ENCODE results near the gene OR10X1. TPM values are rescaled to one million over a fixed set of nuclear protein-coding genes. Genes with fewer than 3 reads are reported as not detected.

OR10X1 gene
- total RNA-seq, 1 experiment from 2014 or later: not detected

Other genes starting within 250 kb of the OR10X1 start
- gene CD1B, start 248.4 kb downstream of the OR10X1 start, total RNA-seq (2014; rRNA removed; shearing (Covaris generic); ENCODE audit: low replicate concordance): not detected in 2 replicates
- not detected in 2 replicates for gene CD1E, start 226.0 kb downstream of the OR10X1 start, total RNA-seq (2014; rRNA removed; shearing (Covaris generic); ENCODE audit: low replicate concordance)
- gene OR10T2, start 180.4 kb downstream of the OR10X1 start, total RNA-seq (2014; rRNA removed; shearing (Covaris generic); ENCODE audit: low replicate concordance): not detected in 2 replicates
- gene OR10K2, start 153.7 kb downstream of the OR10X1 start, total RNA-seq (2014; rRNA removed; shearing (Covaris generic); ENCODE audit: low replicate concordance): not detected in 2 replicates
- gene OR10K1, start 118.1 kb downstream of the OR10X1 start, total RNA-seq (2014; rRNA removed; shearing (Covaris generic); ENCODE audit: low replicate concordance): not detected in 2 replicates
- not detected in 2 replicates for gene OR10R2, start 107.7 kb downstream of the OR10X1 start, total RNA-seq (2014; rRNA removed; shearing (Covaris generic); ENCODE audit: low replicate concordance)
- gene OR6Y1, start 25.5 kb downstream of the OR10X1 start, total RNA-seq (2014; rRNA removed; shearing (Covaris generic); ENCODE audit: low replicate concordance): not detected in 2 replicates
- gene OR6P1, start 9.3 kb downstream of the OR10X1 start, total RNA-seq (2014; rRNA removed; shearing (Covaris generic); ENCODE audit: low replicate concordance): not detected in 2 replicates
- gene OR10Z1, start 25.4 kb upstream of the OR10X1 start, total RNA-seq (2014; rRNA removed; shearing (Covaris generic); ENCODE audit: low replicate concordance): not detected in 2 replicates
- not detected in 2 replicates for gene SPTA1, start 106.8 kb upstream of the OR10X1 start, total RNA-seq (2014; rRNA removed; shearing (Covaris generic); ENCODE audit: low replicate concordance)
- gene OR6K2, start 120.8 kb upstream of the OR10X1 start, total RNA-seq (2014; rRNA removed; shearing (Covaris generic); ENCODE audit: low replicate concordance): not detected in 2 replicates
- not detected in 2 replicates for gene OR6K3, start 140.8 kb upstream of the OR10X1 start, total RNA-seq (2014; rRNA removed; shearing (Covaris generic); ENCODE audit: low replicate concordance)
- not detected in 2 replicates for gene OR6K6, start 174.8 kb upstream of the OR10X1 start, total RNA-seq (2014; rRNA removed; shearing (Covaris generic); ENCODE audit: low replicate concordance)
- not detected in 2 replicates for gene OR6N1, start 192.3 kb upstream of the OR10X1 start, total RNA-seq (2014; rRNA removed; shearing (Covaris generic); ENCODE audit: low replicate concordance)
- gene OR6N2, start 201.3 kb upstream of the OR10X1 start, total RNA-seq (2014; rRNA removed; shearing (Covaris generic); ENCODE audit: low replicate concordance): not detected in 2 replicates